B cell (primary cell): Measurements from ENCODE around the gene STPG4. TPM values are rescaled to one million over a fixed set of nuclear protein-coding genes. Genes with fewer than 3 reads are reported as not detected.
"Not testable (repeated sequence)": the region's sequence is repeated elsewhere in the genome, so short reads cannot be mapped to it uniquely, and the experiment has no call there.

Experiments
- ATAC-seq: fragments of 200-7000 bp; cut with Tn5 transposase; one replicate; pipeline ENCODE4 v1.10.0; 2021; ENCODE audit warnings: low read depth, mild to moderate bottlenecking, moderate number of reproducible peaks, moderate library complexity
- CTCF ChIA-PET: fragments of 350-600 bp; sonication (Branson Sonifier 250); formaldehyde crosslinking; loops from one replicate; lab custom pipeline; 2021; ENCODE audit warnings: antibody characterized with exemption, inconsistent platforms; lab: Charles Lee
- POLR2A ChIA-PET: fragments of 350-600 bp; sonication (Branson Sonifier 250); formaldehyde crosslinking; loops from one replicate; lab custom pipeline; 2021; ENCODE audit warnings: antibody characterized with exemption; lab: Charles Lee
- DNase-seq: peaks from one replicate; pipeline ENCODE4 v3.0.0; 2013
- H2AFZ ChIP-seq: 2 replicates; pipeline ENCODE4 v1.6.1; 2012; ENCODE audit warnings: mild to moderate bottlenecking, low read depth, low read length; ENCODE audit not compliant: insufficient read depth, poor library complexity, severe bottlenecking
- H3K27ac ChIP-seq, 2 donors: 1 replicate in 1 of 2; 2 replicates in 1 of 2; pipeline ENCODE4 v1.5.1; 2012 to 2013; ENCODE audit warnings: low read length in 2 of 2, mild to moderate bottlenecking in 2 of 2, moderate library complexity in 1 of 2
- H3K27me3 ChIP-seq, 4 experiments: fragments of 200-600 bp in 1 of 4; sonication (generic) in 1 of 4; replicated peaks in 1 of 4; 1 replicate in 2 of 4; 2 replicates in 2 of 4; pipeline versions ENCODE4 v1.6.1 to v1.7.0; 2013 to 2016; ENCODE audit warnings: low read length in 3 of 4, mild to moderate bottlenecking in 2 of 4, mixed read lengths in 1 of 4, moderate library complexity in 1 of 4; ENCODE audit not compliant: insufficient read depth in 4 of 4, control insufficient read depth in 3 of 4; ENCODE audit errors: control extremely low read depth in 1 of 4
- H3K36me3 ChIP-seq, 2 experiments: replicated peaks in 1 of 2; 1 replicate in 1 of 2; 2 replicates in 1 of 2; pipeline versions ENCODE4 v1.6.1 to v1.7.1; 2013; ENCODE audit warnings: low read length in 1 of 2; ENCODE audit not compliant: insufficient read depth in 2 of 2, control insufficient read depth in 1 of 2; ENCODE audit errors: control extremely low read depth in 1 of 2, extremely low read depth in 1 of 2
- H3K4me1 ChIP-seq, 2 donors: fragments of 200-600 bp in 1 of 2; sonication (generic) in 1 of 2; 1 replicate in 1 of 2; 2 replicates in 1 of 2; pipeline versions ENCODE4 v1.5.1 to v1.6.1; 2013 to 2017; ENCODE audit warnings: low read length in 2 of 2; ENCODE audit not compliant: control insufficient read depth in 2 of 2, insufficient read depth in 2 of 2
- H3K4me2 ChIP-seq: replicated peaks from 2 replicates; pipeline ENCODE3; 2012; ENCODE audit warnings: mild to moderate bottlenecking, low read depth, low read length; ENCODE audit not compliant: poor library complexity, severe bottlenecking
- H3K4me3 ChIP-seq, 5 experiments: fragments of 200-600 bp in 1 of 5; sonication (generic) in 1 of 5; 1 replicate in 3 of 5; 2 replicates in 2 of 5; pipeline versions ENCODE4 v1.5.1 to v1.7.0; 2011 to 2016; ENCODE audit warnings: low read length in 4 of 5, mild to moderate bottlenecking in 4 of 5, low read depth in 2 of 5, control low read depth in 1 of 5, moderate library complexity in 1 of 5; ENCODE audit not compliant: insufficient read depth in 1 of 5; ENCODE audit errors: control extremely low read depth in 1 of 5, extremely low read depth in 1 of 5
- H3K79me2 ChIP-seq: fragments of 200-600 bp; sonication (generic); one replicate; pipeline ENCODE4 v1.6.0; 2016; ENCODE audit warnings: low read length; ENCODE audit not compliant: control insufficient read depth, insufficient read depth
- H3K9ac ChIP-seq: fragments of 200-600 bp; sonication (generic); 2 replicates; pipeline ENCODE4 v1.6.1; 2017; ENCODE audit warnings: mild to moderate bottlenecking, low read length, moderate library complexity
- H3K9me3 ChIP-seq, 3 donors: one replicate each; pipeline versions ENCODE4 v1.6.1 to v1.7.1; 2013; ENCODE audit warnings: low read length in 2 of 3; ENCODE audit not compliant: control insufficient read depth in 2 of 3, insufficient read depth in 1 of 3; ENCODE audit errors: control extremely low read depth in 1 of 3
- H4K20me1 ChIP-seq: 2 replicates; pipeline ENCODE4 v1.6.0; 2012; ENCODE audit warnings: mild to moderate bottlenecking, low read length; ENCODE audit not compliant: insufficient read depth, control insufficient read depth, poor library complexity, severe bottlenecking
- H3K27ac Mint-ChIP-seq: one replicate; pipeline ENCODE4 v1.8.0; 2021; ENCODE audit warnings: mixed read lengths
- H3K27me3 Mint-ChIP-seq: one replicate; pipeline ENCODE4 v1.8.0; 2021; ENCODE audit warnings: mixed read lengths
- H3K4me1 Mint-ChIP-seq: one replicate; pipeline ENCODE4 v1.8.0; 2021; ENCODE audit warnings: mixed read lengths
- H3K4me3 Mint-ChIP-seq: one replicate; pipeline ENCODE4 v1.8.0; 2021; ENCODE audit warnings: mixed read lengths
- H3K9me3 Mint-ChIP-seq: one replicate; pipeline ENCODE4 v1.8.0; 2022; ENCODE audit warnings: mixed read lengths; ENCODE audit not compliant: insufficient read depth
- EZH2 ChIP-seq: IDR thresholded peaks from 2 replicates; pipeline ENCODE4 v1.6.1; 2012; ENCODE audit warnings: borderline replicate concordance, low read depth, mild to moderate bottlenecking, moderate library complexity, low read length; ENCODE audit not compliant: insufficient read depth, poor library complexity, severe bottlenecking
- WGBS: methylation state at CpG from one replicate; pipeline ENCODE4 v1.1.5; 2013; ENCODE audit warnings: missing lambda C conversion rate; ENCODE audit not compliant: insufficient coverage; 5-methylcytosine and 5-hydroxymethylcytosine counted together
- intact Hi-C: fragments of 100-400 bp; cut with micrococcal nuclease; formaldehyde crosslinking; loops from one replicate; pipeline ENCODE4 v1.10.0; 2022
- polyA plus RNA-seq: library from polyadenylated mRNA; depleted of rRNA; stranded (reverse); fragments of >200 nt; gene quantifications from 2 replicates; pipeline ENCODE4 v1.2.3, GENCODE V29; 2012
- total RNA-seq, 2 donors: library from RNA; stranded (reverse); fragments of 120-200 nt in 1 of 2; gene quantifications; 1 replicate in 1 of 2; 2 replicates in 1 of 2; pipeline versions ENCODE4 v1.2.3 to v1.2.4, GENCODE V29; 2013 to 2022
- TF ChIP-seq, protein P1 (sequence below): fragments of 200-600 bp; IDR thresholded peaks from one replicate; pipeline ENCODE4 v1.8.0; 2022; ENCODE audit warnings: antibody characterized with exemption, mild to moderate bottlenecking

STPG4 gene
- total and polyA plus RNA-seq, 2 donors (not counting 1 experiment from before 2014, with no cell fraction given): 0.31 to 0.79 TPM

DNA sequence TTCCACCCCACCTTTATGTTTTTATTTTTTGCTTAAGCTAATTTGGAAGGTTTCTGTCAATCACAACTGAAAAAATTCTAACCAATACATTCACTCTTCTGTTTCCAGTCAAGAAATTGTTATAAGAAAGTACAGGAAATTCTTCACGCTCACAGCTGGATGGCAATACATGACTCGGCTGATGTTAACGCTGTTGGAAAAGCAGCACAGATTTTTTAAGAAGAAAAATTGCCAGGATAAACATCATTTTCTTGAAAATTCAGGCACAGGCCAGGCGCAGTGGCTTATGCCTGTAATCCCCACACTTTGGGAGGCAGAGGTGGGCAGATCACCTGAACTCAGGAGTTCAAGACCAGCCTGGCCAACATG is 46.1 kb downstream of the STPG4 start:
- WGBS: 93% methylated on average over 3 of the region's 4 CpGs
- Mint-ChIP-seq H3K4me1 (no peaks in the 10 kb centered on the region), H3K27me3 (no peaks in the 10 kb centered on the region), H3K27ac (no peak overlapping the region), H3K4me3 (no peak overlapping the region), H3K9me3 (no peaks in the 10 kb centered on the region)
- H3K4me2 ChIP-seq: no peak overlapping the region
- H3K9ac ChIP-seq: no peak overlapping the region
- ChIA-PET POLR2A (interaction anchor here (0.6 kb wide), 1 partner anchor 191 kb away, joined by 7 read pairs; no protein-coding TSS in a partner anchor), CTCF (no interaction called here)
- H3K4me3 ChIP-seq: no peak overlapping the region
- H3K79me2 ChIP-seq: no peaks in the 10 kb centered on the region
- H2AFZ ChIP-seq: no peak overlapping the region
- H3K27ac ChIP-seq: no peak overlapping the region
- H3K4me1 ChIP-seq: no peaks in the 10 kb centered on the region
- ATAC-seq: no peak
- no peaks in the 10 kb centered on the region for H3K27me3 ChIP-seq
- no peaks in the 10 kb centered on the region for H3K9me3 ChIP-seq
- TF ChIP-seq, protein P1, sequence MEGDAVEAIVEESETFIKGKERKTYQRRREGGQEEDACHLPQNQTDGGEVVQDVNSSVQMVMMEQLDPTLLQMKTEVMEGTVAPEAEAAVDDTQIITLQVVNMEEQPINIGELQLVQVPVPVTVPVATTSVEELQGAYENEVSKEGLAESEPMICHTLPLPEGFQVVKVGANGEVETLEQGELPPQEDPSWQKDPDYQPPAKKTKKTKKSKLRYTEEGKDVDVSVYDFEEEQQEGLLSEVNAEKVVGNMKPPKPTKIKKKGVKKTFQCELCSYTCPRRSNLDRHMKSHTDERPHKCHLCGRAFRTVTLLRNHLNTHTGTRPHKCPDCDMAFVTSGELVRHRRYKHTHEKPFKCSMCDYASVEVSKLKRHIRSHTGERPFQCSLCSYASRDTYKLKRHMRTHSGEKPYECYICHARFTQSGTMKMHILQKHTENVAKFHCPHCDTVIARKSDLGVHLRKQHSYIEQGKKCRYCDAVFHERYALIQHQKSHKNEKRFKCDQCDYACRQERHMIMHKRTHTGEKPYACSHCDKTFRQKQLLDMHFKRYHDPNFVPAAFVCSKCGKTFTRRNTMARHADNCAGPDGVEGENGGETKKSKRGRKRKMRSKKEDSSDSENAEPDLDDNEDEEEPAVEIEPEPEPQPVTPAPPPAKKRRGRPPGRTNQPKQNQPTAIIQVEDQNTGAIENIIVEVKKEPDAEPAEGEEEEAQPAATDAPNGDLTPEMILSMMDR: no peak
- TF ChIP-seq EZH2: no peak
- no peaks in the 10 kb centered on the region for H4K20me1 ChIP-seq
- H3K36me3 ChIP-seq: no peaks in the 10 kb centered on the region
- no peak for DNase-seq
- intact Hi-C loops: no loop called here

DNA sequence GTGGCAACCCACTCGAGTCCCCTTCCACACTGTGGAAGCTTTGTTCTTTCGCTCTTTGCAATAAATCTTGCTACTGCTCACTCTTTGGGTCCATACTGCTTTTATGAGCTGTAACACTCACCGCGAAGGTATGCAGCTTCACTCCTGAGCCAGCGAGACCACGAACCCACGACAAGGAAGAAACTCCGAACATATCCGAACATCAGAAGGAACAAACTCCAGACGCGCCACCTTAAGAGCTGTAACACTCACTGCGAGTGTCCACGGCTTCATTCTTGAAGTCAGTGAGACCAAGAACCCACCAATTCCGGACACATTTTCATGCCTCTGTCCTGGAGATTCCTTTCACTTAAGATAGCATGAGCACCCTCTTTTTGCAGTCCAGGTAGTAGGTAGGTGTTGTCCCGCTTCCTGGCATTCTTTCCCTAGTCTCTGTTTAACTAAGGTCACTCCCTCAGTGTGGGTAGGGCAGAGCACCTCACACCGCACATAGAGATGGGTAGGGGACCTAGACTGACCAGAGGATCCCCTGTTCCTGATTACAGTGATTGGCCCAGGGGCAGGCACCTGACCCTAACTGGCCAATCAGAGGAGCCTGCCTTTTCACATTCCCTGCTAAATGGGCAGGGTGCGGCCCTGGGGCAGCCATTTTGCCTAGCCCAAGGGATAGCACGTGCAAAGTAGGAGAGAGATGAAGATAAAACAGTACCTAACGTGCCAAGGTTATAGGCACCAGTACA is 46.7 kb downstream of the STPG4 start:
- CTCF ChIA-PET, H3K27ac Mint-ChIP-seq, H3K4me3 ChIP-seq, H3K9ac ChIP-seq, H3K9me3 ChIP-seq, H3K9me3 Mint-ChIP-seq, H3K4me1 Mint-ChIP-seq, H3K79me2 ChIP-seq, H3K4me2 ChIP-seq, H2AFZ ChIP-seq, H3K4me1 ChIP-seq, POLR2A ChIA-PET, H3K4me3 Mint-ChIP-seq, intact Hi-C loops, ATAC-seq, H3K27me3 Mint-ChIP-seq, H3K27me3 ChIP-seq, H4K20me1 ChIP-seq, DNase-seq, H3K36me3 ChIP-seq, H3K27ac ChIP-seq: not testable (repeated sequence)
- 96% methylated on average over 9 of the region's 19 CpGs for WGBS

DNA sequence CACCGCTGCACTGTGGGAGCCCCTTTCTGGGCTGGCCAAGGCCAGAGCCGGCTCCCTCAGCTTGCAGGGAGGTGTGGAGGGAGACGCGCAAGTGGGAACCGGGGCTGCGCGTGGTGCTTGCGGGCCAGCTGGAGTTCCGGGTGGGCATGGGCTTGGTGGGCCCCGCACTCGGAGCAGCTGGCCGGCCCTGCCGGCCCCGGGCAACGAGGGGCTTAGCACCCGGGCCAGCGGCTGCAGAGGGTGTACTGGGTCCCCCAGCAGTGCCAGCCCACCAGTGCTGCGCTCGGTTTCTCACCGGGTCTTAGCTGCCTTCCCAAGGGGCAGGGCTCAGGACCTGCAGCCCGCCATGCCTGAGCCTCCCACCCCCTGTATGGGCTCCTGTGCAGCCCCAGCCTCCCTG is 47.9 kb downstream of the STPG4 start:
- H3K27me3 ChIP-seq, H3K36me3 ChIP-seq, H3K4me3 ChIP-seq, DNase-seq, H3K4me1 ChIP-seq, intact Hi-C loops, H4K20me1 ChIP-seq, H3K4me2 ChIP-seq, H3K27me3 Mint-ChIP-seq, H3K9me3 ChIP-seq, POLR2A ChIA-PET, H3K9ac ChIP-seq, H3K27ac ChIP-seq, H2AFZ ChIP-seq, H3K4me3 Mint-ChIP-seq, H3K27ac Mint-ChIP-seq, H3K79me2 ChIP-seq, H3K4me1 Mint-ChIP-seq, ATAC-seq, CTCF ChIA-PET, H3K9me3 Mint-ChIP-seq: not testable (repeated sequence)
- 94% methylated on average over 19 of the region's 21 CpGs for WGBS
